Measurements from ENCODE around the gene TIPIN. TPM values are rescaled to one million over a fixed set of nuclear protein-coding genes. Genes with fewer than 3 reads are reported as not detected.

TIPIN gene
- total and polyA plus RNA-seq, 2 experiments from 2014 or later: 5.4 to 6.4 TPM

GRCh38 chr15:66326051-66326450 lies 30.4 kb downstream of the TIPIN start:
- Histone ChIP-seq H3K4me3 (no peak overlapping the region), H3K27ac (no peak overlapping the region), H3K36me3 (replicated peaks; ENCODE audit: insufficient read depth, low read depth) (no peaks in the 10 kb centered on the region), H4K20me1 (ENCODE audit: insufficient read depth, poor library complexity, severe bottlenecking) (no peaks in the 10 kb centered on the region), H3K27me3 (no peaks in the 10 kb centered on the region), H3K9me2 (replicated peaks; ENCODE audit: insufficient read depth) (no peaks in the 10 kb centered on the region), H3K4me2 (no peak overlapping the region), H3K9me3 (ENCODE audit: low read depth) (no peaks in the 10 kb centered on the region), H2AFZ (no peak overlapping the region), H3K79me2 (no peaks in the 10 kb centered on the region), H3K4me1 (ENCODE audit: insufficient read depth) (no peaks in the 10 kb centered on the region)
- DNase-seq (ENCODE audit: low spot score): no peak
- WGBS (ENCODE audit: low lambda C conversion rate, missing lambda C conversion rate): 95% methylated on average over 11 of the region's 11 CpGs
- TF ChIP-seq CTCF (IDR thresholded peaks at IDR 0.05; ENCODE audit: poor library complexity) (no peak), EZH2 (IDR thresholded peaks at IDR 0.05; ENCODE audit: borderline replicate concordance) (no peak), EZH2phosphoT487 (IDR thresholded peaks at IDR 0.05; ENCODE audit: low read depth, severe bottlenecking, unreplicated experiment) (no peak)

- H3K36me3 ChIP-seq (replicated peaks; ENCODE audit: insufficient read depth, low read depth): no peaks in the 10 kb centered on the region
- WGBS (ENCODE audit: low lambda C conversion rate, missing lambda C conversion rate): 77% methylated on average over 12 of the region's 12 CpGs
- no peak for TF ChIP-seq CTCF (IDR thresholded peaks at IDR 0.05; ENCODE audit: poor library complexity)
- TF ChIP-seq EZH2phosphoT487 (IDR thresholded peaks at IDR 0.05; ENCODE audit: low read depth, severe bottlenecking, unreplicated experiment): no peak
- TF ChIP-seq EZH2 (IDR thresholded peaks at IDR 0.05; ENCODE audit: borderline replicate concordance): no peak
Measured at GRCh38 chr15:66323312-66323928, 33.1 kb downstream of the TIPIN start.

GRCh38 chr15:66312144-66312543 lies 44.3 kb downstream of the TIPIN start:
- no peak for DNase-seq (ENCODE audit: low spot score)
- no peaks in the 10 kb centered on the region for H3K79me2 ChIP-seq
- no peaks in the 10 kb centered on the region for H3K4me1 ChIP-seq (ENCODE audit: insufficient read depth)
- no peak overlapping the region for H2AFZ ChIP-seq
- no peak overlapping the region for H3K4me2 ChIP-seq
- no peaks in the 10 kb centered on the region for H3K9me2 ChIP-seq (replicated peaks; ENCODE audit: insufficient read depth)
- no peak overlapping the region for H3K27ac ChIP-seq
- H3K36me3 ChIP-seq (replicated peaks; ENCODE audit: insufficient read depth, low read depth): no peaks in the 10 kb centered on the region
- 97% methylated on average over 2 of the region's 2 CpGs for WGBS (ENCODE audit: low lambda C conversion rate, missing lambda C conversion rate)
- H3K9me3 ChIP-seq (ENCODE audit: low read depth): no peaks in the 10 kb centered on the region
- TF ChIP-seq EZH2phosphoT487 (IDR thresholded peaks at IDR 0.05; ENCODE audit: low read depth, severe bottlenecking, unreplicated experiment) (no peak), CTCF (IDR thresholded peaks at IDR 0.05; ENCODE audit: poor library complexity) (no peak), EZH2 (IDR thresholded peaks at IDR 0.05; ENCODE audit: borderline replicate concordance) (no peak)
- no peak overlapping the region for H3K4me3 ChIP-seq
- H3K27me3 ChIP-seq: no peaks in the 10 kb centered on the region
- no peaks in the 10 kb centered on the region for H4K20me1 ChIP-seq (ENCODE audit: insufficient read depth, poor library complexity, severe bottlenecking)

More at GRCh38 chr15:66323312-66323928, 33.1 kb downstream of the TIPIN start:
- H3K27me3 ChIP-seq: no peaks in the 10 kb centered on the region
- H3K27ac ChIP-seq: no peak overlapping the region
- H3K9me3 ChIP-seq (ENCODE audit: low read depth): no peaks in the 10 kb centered on the region
- H3K9me2 ChIP-seq (replicated peaks; ENCODE audit: insufficient read depth): no peaks in the 10 kb centered on the region
- no peak for DNase-seq (ENCODE audit: low spot score)
- no peak overlapping the region for H3K4me2 ChIP-seq
- no peak overlapping the region for H3K4me3 ChIP-seq
- H4K20me1 ChIP-seq (ENCODE audit: insufficient read depth, poor library complexity, severe bottlenecking): no peaks in the 10 kb centered on the region
- no peak overlapping the region for H2AFZ ChIP-seq
- no peaks in the 10 kb centered on the region for H3K4me1 ChIP-seq (ENCODE audit: insufficient read depth)
- H3K79me2 ChIP-seq: no peaks in the 10 kb centered on the region
